ENCODE measurements around the gene CNFN.

GRCh38 chr19:42421101-42421500, 31.0 kb upstream of the CNFN start:
- no peak for TF ChIP-seq CTCF (IDR thresholded peaks at IDR 0.05)
- no peak for TF ChIP-seq EP300 (IDR thresholded peaks at IDR 0.05; ENCODE audit: low read depth)
- no peak for TF ChIP-seq POLR2A (IDR thresholded peaks at IDR 0.05)

Measured in transverse colon (tissue), 3 donors.